ENCODE results near the gene ACAD9. TPM values are rescaled to one million over a fixed set of nuclear protein-coding genes. Genes with fewer than 3 reads are reported as not detected.
"Not testable (repeated sequence)": the region's sequence is repeated elsewhere in the genome, so short reads cannot be mapped to it uniquely, and the experiment has no call there.

The ACAD9 gene
- total RNA-seq, 1 donor from 2014 or later: 52.1 TPM

GRCh38 chr3:128861491-128861890 is 17.9 kb upstream of the ACAD9 start:
- no peak for DNase-seq

GRCh38 chr3:128863560-128863959 is 15.9 kb upstream of the ACAD9 start:
- DNase-seq: no peak

GRCh38 chr3:128864351-128864811 is 15.0 kb upstream of the ACAD9 start:
- no peak for DNase-seq

GRCh38 chr3:128864849-128865804 is 14.3 kb upstream of the ACAD9 start:
- DNase-seq: not testable (repeated sequence)

- DNase-seq: no peak
These were observed 12.0 kb upstream of the ACAD9 start for GRCh38 chr3:128867200-128868125.

GRCh38 chr3:128870347-128870746 is 9.1 kb upstream of the ACAD9 start:
- DNase-seq: no peak

GRCh38 chr3:128872282-128872681 is 7.1 kb upstream of the ACAD9 start:
- DNase-seq: no peak

- no peak for DNase-seq
These were observed 6.7 kb upstream of the ACAD9 start for GRCh38 chr3:128872744-128873143.

- DNase-seq: no peak
These were observed 6.0 kb upstream of the ACAD9 start for GRCh38 chr3:128873244-128874022.

GRCh38 chr3:128874481-128875180 is 4.8 kb upstream of the ACAD9 start:
- DNase-seq: no peak

- DNase-seq: no peak
These were observed 3.8 kb upstream of the ACAD9 start for GRCh38 chr3:128875556-128876120.

GRCh38 chr3:128878011-128878457 is 1.4 kb upstream of the ACAD9 start:
- DNase-seq: no peak

GRCh38 chr3:128878556-128879124 is 780 bp upstream of the ACAD9 start:
- no peak for DNase-seq

GRCh38 chr3:128879991-128880390 is 571 bp downstream of the ACAD9 start:
- DNase-seq: no peak

GRCh38 chr3:128880455-128880854 is 1.0 kb downstream of the ACAD9 start:
- not testable (repeated sequence) for DNase-seq

- DNase-seq: no peak
These were observed 2.2 kb downstream of the ACAD9 start for GRCh38 chr3:128881576-128881975.

GRCh38 chr3:128882719-128883118 is 3.3 kb downstream of the ACAD9 start:
- no peak for DNase-seq

- DNase-seq: no peak
These were observed 5.6 kb downstream of the ACAD9 start for GRCh38 chr3:128884992-128885391.

- DNase-seq: no peak
These were observed 9.9 kb downstream of the ACAD9 start for GRCh38 chr3:128889139-128889894.
